KBM-7 (cell line): Measurements from ENCODE around the gene SLC30A4.

Source experiments
- DNase-seq: peaks from one replicate; pipeline ENCODE4 v3.0.0-alpha.2; 2015
- in situ Hi-C: fragments of 300-500 bp; cut with MboI; formaldehyde crosslinking; loops from 2 replicates; pipeline ENCODE4 v1.14.3; 2020; ENCODE audit warnings: low sequenced_read_pairs, low pct_unique_long_range_greater_than_20kb, mixed read lengths

SLC30A4 gene

DNA sequence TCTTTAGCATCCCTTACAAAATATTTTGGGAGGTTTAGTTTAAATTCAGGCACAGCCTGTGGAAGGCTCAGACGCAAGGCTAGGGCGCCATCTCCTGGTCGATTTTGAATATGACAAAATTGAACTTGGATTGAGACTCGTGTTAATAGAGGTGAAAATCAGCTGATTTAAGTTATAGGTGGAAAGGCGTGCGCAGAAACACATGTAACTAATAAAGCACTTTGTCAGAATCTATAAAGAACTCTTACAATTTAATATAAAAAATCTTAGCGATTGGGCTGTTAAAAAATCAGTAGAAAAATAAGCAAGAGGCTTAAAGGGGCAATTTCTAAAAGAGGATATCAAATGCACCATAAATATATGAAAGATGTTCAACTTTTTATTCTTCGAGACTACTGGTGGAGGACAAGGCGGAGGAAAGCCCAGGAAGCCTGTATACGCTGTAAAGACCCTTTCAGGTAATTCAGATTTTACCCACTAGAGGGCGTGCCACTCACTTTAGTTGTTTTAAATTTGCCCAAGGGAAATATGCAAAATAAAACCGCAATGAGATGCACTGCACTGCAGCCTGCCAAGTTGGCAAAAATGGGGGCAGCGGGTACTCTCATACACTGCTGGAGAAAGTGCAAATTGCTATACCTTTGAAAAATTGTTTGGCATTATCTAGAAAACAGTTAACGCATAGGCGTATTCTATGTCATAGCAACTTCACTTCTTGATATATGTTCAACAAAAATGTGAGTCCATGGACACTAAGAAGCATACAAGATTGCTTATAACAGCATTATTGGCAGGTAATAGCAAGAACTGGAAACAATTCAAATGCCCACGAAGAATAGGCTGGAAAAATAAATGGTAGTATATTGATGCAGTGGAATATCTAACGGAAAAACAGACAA is 64.7 kb downstream of the SLC30A4 start:
- DNase-seq, result peak; percentile 90
- in situ Hi-C loops, result loop anchor here (10.0 kb wide), 1 partner anchor 157 kb away; no protein-coding TSS in a partner anchor

DNA sequence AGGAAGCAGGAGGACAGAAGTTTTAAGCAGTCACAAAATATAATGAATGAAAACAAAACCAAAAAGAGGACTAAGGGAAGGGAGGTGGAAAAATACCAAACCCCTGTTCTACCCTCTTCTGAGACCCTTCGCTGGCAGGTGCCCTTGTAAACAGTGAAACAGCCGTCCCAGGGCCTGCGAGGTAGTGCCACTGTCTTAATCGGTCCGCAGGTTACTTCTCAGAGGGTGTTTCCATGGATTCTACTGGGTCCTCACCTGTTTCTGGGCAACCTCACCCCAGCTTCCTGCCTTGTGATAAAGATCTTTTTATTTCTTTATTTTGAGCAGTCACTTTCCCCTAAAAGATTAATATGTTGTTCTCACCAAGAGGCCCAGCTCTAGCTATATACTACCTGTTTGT is 65.3 kb downstream of the SLC30A4 start:
- in situ Hi-C loops, result loop anchor here (10.0 kb wide), 1 partner anchor 158 kb away; no protein-coding TSS in a partner anchor
- no peak for DNase-seq

DNA sequence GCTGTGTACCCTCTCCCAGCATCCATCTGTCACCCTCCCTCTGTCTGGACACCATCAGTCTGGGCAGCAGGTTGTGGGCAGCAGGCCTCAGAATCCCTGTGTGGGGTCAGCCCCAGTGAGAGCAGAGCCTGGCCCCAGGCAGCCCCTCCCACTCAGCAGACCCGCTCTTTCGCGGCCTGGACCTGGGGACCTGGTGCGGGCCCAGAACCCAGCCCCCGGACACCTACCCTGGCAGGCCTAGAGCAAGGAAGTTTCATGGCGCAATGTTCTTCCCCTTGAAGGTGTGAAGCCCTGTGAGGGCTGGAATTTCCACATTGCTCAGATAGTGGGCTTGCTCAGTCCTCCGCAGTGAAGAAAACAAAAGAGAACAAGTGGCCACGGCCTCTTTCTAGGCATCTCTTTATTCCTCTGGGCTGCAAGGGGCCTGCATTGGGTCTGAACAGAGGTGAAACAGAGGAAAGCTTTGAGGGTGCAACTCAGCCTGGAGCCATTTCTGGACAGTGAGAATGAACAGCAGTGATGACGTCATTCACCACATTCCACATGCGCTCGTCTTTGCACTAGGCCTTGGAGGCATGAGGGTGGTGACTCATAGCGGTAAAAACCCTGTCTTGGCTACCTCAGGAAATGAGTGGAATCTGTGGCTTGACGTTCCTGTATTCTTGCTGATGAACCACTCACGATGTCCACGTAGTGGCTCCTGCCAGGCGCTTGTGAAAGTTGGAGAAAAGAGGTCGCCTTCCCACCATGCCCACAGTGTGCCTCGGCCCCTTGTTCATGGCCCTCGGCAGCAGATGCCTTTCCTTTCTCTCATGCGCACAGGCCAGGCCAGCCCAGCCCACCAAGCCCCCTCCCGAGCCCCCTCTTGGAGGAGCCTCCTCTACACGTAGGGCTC is 66.1 kb downstream of the SLC30A4 start:
- in situ Hi-C loops, result loop anchor here (10.0 kb wide), 1 partner anchor 158 kb away; no protein-coding TSS in a partner anchor
- peak; percentile 78 for DNase-seq

DNA sequence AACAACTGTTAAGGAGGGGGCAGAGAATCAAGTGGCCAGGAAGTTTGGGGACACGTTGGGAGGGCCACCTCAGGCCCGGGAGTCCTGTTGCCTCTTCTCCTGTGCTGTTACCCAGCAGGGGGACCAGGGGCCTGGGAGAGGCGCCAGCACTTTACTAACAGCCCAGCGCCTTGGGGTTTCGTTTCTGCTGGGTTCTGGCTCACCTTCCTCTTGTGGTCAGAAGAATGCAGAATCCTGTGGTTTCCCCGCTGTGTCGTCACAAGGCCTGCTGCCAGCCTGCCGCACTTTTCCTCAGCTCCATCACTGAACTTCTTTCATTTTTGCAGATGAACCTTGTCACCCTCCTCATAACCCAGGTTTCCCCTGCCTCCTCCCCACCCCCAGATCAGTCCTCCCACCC is 67.7 kb downstream of the SLC30A4 start:
- in situ Hi-C loops, result loop anchor here (10.0 kb wide), 1 partner anchor 160 kb away; no protein-coding TSS in a partner anchor
- peak; percentile 86 for DNase-seq

DNA sequence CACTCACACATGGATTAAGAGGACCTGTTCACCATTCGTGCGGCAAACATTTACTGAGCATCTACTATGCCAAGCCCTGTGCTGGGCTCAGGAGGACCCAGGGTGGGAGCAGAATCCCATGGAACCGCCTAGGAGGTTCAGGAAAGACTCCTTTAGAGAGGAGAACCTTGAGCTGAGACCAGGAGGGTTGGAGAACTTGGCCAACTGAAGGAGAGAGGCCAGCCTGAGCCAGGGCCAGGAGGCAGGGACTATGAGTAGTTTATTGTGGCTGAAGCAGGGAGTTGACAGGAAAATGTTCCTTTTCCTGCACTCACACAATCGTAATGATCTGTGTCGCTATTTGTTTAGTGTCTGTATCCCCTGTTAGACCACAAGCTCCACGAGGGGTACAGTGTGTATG is 71.3 kb downstream of the SLC30A4 start:
- DNase-seq, result no peak
- in situ Hi-C loops, result loop anchor here (10.0 kb wide), 1 partner anchor 164 kb away; no protein-coding TSS in a partner anchor

DNA sequence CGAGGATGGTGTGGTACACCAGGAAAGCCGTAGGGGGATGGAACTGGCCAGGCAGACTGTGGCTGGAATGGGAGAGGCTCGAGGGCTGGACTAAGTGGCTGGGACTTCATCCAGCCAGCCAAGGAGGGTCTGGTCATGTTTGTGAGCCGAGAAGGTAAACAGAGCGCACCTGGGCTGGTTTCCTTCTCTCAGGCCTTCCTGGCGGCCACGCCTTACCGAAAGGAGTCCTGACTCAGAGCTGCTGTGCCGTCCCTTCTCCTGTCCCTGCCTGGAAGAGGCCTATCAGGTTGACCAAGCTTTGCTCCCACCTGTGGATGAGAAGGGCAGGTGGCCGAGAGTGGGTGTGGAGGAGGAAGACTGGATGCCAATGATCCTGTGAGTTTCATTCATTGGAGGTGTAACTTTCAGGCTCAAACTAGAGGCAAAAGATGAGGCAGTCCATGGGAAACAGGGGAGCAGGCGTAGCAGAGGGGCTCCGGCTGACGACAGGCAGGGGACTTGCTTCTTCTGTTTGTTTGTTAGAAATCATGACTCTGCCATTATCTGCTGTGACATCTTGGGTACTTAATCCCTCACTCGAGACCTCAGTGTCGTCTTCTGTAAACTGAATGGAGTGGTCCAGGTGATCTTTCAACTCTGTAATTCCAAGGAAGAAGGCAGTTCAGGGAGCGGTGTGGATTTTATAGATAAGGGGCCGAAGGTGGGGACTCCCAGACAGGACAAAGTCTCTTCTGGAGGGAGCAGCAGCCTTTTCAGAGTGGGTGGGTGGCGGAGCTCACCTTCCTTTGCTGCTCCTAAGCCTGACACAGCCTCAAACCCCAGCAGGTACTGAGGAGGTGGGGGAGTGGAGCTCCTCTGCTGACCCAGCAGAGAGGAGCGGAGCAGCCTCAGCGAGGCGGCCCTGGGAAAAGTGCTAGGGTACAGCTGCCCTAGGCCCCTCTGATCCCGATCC is 72.4 kb downstream of the SLC30A4 start:
- in situ Hi-C loops, result loop anchor here (10.0 kb wide), 1 partner anchor 165 kb away; no protein-coding TSS in a partner anchor

DNA sequence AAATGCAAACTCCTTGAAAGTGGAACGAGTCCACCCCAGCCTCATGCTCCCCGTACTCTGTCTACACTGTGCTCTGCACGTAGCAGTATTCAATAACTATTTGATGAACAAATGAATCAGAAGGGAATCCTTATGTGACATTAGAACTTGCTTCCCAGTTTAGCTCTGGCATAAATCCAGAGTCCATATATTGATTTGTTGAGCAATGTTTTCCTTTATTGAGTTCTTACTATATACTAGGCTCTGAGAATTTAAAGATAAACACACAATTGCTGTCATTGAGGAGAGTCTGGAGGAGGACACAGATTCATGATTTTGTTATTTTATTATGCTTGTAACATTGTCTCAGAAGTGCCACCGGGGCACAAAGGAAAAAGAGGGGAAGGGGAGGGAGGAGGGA is 73.2 kb downstream of the SLC30A4 start:
- in situ Hi-C loops, result no loop called here
- DNase-seq, result no peak

More for the DNA sequence above, 72.4 kb downstream of the SLC30A4 start:
- DNase-seq, result no peak

DNA sequence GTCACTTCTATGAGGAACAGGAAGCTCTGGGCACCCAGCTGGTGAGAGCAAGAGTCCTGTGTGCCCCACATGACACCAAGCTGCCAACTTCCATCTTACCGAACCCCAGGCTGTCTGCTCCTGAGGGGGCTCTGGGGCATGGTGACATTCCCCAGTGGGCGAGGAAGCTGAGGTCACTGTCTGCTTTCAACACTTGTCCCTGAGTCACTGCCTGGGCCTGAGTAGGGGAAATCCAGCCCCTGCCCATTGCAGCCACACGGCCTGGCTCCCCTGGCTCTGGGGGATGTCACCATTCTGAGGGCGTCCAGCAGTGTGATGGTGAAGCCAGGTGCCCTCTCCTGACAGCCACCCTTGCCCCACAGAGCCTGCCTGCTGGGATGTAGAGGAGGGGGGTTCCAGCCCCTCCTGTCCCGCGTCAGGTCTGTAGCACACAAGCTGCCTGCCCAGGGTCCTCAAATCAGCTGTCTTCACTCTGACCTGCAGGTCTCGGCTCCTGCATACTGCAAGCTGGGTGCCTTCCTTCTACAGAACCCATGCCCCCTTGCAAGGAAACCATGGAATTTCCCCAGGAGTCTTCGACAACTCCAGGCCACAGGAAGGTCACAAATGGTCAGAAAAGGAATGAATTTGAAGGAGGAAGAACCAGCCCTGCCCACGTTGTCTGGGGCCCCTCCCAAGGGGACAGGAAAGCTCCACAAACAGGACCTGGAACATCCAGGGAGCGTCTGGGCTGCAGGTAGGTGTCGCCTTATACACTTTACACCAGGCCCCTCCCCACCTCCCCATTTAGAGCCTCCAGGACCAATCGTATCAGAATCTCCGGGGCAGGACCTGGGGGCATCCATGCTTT is 74.3 kb downstream of the SLC30A4 start:
- in situ Hi-C loops, result no loop called here
- DNase-seq, result no peak

DNA sequence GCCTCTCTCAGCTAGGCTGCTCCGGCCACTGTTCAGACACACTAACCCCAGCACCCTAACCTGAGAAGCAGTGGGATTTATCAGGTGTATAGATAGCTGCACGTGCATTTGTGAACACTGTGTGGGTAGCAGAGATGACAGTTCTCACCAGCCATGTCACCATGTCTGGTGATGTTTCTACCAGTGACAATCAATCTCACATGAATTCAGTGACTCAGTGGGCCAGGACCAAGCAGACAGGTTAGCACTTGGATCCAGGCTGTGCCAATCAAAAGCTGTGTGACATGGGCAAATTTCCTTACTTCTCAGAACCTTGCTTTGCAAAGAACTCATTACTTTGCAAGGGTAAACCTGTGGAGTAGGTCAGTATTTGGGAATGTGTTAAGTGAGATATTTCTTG is 78.9 kb downstream of the SLC30A4 start:
- in situ Hi-C loops, result no loop called here
- DNase-seq, result no peak

DNA sequence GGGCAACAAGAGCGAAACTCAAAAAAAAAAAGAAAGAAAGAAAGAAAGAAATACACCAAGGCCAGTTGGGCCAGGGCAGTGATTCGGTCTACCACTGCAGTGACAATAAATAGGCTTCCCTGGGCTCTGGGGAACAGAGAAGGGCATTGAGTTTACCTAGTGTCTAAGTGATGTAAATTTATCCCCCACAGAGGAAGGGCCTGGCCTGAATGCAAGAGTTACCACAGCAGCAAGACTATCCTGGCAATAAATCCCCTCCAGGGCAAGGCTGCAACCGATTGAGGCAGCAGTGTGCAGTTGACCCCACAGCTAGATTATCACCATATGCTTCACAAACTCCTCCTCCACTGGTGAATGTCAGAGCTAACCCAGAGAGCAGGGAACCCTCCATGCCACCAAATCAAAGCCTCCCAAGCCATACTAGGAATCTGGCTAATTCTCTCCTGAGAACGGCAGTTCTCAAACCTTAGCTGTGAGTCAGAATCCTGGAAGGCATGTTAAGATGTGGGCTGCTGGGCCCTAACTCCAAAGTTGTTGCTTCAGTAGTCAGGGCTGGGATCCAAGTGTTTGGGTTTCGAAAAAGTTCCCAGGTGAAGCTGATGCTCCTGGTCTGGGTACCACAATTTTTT is 79.9 kb downstream of the SLC30A4 start:
- in situ Hi-C loops, result no loop called here
- no peak for DNase-seq

DNA sequence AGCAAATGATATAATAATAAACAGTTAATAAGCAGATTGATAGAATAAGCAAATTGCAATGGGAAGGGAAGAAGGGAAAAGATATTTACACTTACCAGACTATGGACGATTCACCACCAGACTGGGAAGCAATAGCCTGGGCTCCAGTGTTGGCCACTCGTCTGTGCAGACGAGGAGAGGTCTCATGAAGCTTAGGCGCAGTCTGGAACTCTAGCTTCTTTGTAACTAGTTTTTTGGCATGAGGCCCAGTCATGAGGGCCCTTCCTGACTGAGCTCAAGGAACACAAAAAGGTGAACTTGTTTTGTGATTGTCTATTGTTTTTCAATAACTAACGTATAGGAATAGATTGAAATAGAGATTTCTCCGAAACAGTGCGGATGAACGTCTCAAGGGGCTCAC is 80.9 kb downstream of the SLC30A4 start:
- in situ Hi-C loops, result no loop called here
- no peak for DNase-seq

DNA sequence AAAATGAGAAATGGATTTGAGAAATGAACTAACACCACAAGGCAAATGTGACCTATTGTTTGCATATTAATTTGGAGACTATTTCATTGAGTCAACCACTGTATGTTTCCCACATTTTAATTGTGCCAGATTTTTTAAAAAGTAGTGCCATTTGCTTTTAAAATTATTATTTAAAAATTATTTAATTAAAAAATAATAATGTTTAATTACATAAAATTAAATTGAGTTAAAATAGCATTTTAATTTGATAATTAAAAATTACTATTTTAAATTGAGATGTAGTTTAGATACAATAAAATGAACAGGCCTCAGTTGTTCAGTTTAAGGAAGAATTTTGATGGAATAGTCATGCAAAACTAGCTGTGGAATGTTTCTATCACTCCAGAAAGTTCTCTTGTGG is 81.5 kb downstream of the SLC30A4 start:
- DNase-seq, result no peak
- in situ Hi-C loops, result no loop called here

DNA sequence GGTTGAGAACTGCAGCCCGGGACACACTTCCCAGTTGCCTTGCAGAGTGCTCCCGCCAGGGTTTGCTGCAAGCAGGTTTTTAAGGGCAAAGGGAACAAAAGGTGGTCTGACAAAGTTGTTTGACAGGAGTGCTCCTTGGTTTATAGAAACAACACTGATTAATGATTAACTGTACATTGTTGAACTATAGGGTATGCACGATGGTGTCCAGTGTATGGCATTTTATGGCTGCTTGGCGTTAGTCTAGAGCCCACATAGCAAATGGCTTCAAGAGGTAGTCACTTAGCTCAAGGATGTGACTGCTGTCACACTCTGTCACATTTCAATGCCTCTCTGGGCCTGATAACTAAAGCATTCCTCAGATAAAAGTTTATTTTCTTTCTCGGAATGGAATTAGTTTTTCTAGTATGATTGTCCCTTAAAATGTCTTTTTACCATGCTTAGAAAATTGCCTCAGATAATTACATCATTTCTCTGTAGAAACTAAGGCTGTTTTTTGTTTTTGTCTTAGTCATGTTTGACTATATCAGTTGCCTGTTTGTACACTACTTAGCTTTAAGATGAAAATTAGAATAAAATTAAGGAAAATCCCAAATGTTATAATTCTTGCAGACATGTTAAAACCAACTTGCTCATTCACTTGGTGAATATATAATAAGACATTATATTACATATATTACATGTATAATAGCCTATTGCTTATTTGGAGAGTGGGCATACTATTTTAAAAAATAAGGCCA is 82.9 kb downstream of the SLC30A4 start:
- in situ Hi-C loops, result no loop called here
- DNase-seq, result no peak

DNA sequence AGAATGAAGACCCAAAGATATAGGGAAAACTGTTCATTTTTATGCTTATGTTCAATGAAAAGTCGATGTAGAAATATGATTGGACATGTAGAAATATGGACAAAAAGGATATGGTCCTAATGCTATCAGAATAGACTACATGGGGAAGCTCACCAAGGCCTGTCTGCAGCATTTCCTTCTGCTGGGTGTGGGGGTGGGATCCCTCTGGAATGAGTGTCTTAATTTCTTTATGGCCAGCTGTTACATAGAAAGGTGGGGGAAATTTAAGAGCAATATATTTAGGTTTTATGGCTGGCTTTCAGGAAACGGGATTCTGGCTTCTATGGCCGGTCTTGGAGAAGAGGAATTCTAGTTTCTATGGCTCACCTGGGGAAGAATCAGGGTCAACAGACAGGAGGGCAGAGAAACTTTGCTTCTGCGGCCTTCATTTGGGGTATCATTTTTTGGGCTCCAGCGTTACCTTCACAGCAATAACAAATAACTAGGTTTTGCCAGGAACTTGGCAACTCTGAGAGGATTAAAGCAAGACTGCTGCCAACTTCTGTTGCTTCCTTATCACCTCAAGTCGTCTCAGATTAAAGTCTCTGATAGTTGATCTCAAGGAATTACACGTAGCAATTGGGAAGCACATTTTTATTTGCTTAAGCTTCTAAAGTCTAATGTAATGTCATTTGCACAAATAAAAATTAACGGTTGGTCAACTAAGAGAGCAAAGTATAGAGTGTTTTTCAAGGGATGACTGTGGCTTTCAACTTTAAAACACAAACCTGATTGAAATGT is 87.2 kb downstream of the SLC30A4 start:
- in situ Hi-C loops, result no loop called here
- no peak for DNase-seq

DNA sequence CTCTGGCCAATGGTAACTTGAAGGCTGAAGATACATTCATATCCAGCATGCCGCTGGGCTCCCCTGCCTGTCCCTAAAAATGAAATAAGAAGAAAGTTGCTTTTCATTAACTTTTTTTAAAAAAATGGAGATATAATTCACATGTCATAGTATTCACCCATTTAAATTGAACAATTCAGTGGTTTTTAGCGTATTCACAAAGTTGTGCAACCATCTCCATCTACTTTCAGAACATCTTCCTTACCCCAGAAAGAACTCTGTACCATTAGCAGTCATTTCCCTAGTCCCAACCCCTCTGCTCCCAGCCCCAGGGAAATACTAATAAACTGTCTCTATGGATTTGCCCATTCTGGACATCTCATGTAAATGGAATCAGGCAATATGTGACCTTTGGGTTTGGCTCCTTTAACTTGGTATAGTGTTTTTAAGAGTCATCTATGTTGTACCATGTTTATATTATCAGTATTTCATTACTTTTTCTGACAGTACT is 88.4 kb downstream of the SLC30A4 start:
- in situ Hi-C loops, result no loop called here
- DNase-seq, result no peak

DNA sequence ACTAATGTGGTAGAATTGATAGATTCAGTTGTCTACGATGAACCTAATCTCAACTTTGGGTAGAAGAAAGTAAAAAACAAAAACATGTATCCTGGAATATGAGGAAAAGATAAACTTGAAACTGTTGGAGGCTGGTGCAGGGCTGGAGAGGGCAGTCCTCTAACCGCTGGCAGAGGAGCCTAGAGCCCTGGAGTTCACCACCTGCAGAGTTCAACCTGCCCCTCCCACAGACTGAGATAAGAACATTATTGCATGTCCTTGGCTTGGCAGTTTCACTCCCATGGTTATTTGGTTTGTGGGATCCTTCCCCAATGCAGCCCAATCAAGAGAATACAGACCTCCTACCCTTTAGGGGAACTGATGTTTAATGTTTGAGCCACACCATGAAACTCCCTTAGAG is 91.0 kb downstream of the SLC30A4 start:
- in situ Hi-C loops, result no loop called here
- DNase-seq, result no peak
